Measurements from ENCODE around the gene PDE6A.
"Not testable (repeated sequence)": the region's sequence is repeated elsewhere in the genome, so short reads cannot be mapped to it uniquely, and the experiment has no call there.

PDE6A gene

DNA sequence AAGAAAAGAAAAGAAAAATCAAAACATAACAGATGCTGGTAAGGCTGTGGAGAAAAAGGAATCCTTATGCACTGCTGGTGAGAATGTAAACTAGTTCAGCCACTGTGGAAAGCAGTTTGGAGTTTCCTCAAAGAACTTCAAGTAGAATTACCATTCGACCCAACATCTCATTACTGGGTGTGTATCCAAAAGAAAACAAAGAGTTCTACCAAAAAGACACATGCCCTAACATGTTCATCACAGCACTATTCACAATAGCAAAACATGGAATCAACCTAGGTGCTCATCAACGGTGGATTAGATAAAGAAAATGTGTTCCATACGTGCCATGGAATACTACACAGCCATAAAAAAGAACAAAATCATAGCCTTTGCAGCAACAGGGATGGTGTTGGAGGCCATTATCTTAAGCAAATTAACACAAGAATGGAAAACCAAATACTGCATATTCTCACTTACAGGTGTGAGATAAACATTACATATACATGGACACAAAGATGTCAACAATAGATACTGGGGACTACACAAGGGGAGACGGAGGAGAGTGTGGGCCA, 63.4 kb downstream of the PDE6A start:
- no peak overlapping the region for H3K27ac Mint-ChIP-seq
- H3K9me3 Mint-ChIP-seq (ENCODE audit: low read depth): no peaks in the 10 kb centered on the region
- no peaks in the 10 kb centered on the region for H3K4me1 Mint-ChIP-seq (ENCODE audit: low read depth)
- no peaks in the 10 kb centered on the region for H3K36me3 Mint-ChIP-seq
- no peak overlapping the region for H3K4me3 Mint-ChIP-seq
- no peaks in the 10 kb centered on the region for H3K27me3 Mint-ChIP-seq

DNA sequence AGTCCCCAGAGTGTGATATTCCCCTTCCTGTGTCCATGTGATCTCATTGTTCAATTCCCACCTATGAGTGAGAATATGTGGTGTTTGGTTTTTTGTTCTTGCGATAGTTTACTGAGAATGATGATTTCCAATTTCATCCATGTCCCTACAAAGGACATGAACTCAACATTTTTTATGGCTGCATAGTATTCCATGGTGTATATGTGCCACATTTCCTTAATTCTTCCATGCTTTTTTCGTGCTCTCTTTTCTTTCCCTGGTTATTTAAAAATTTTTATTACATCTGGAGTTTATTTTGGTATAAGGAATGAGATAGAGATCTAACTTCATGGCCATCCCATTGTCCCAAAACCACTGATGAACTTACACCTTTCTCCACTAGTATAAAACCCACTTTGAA, 65.0 kb downstream of the PDE6A start:
- not testable (repeated sequence) for H3K27ac Mint-ChIP-seq; H3K4me1 Mint-ChIP-seq (ENCODE audit: low read depth); H3K36me3 Mint-ChIP-seq; H3K27me3 Mint-ChIP-seq; H3K4me3 Mint-ChIP-seq; H3K9me3 Mint-ChIP-seq (ENCODE audit: low read depth)

DNA sequence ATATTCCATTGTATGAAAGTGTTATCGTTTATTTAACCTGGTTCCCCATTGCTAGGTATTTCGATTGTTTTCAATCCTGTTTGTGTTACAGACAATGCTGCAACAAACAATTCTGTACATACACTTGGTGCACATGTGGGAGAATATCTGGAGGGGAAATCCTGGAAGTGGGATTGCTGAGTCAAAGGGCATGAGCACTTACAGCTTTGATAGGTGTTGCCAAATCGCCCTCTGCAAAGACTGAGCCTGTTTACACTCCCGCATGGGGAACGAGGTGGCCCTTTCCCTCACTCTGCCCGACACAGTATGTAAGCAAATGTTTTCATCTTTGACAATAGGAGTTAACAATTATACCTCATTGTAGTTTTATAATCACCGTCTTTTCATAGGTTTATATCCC, 66.2 kb downstream of the PDE6A start:
- H3K4me1 Mint-ChIP-seq (ENCODE audit: low read depth): no peaks in the 10 kb centered on the region
- no peak overlapping the region for H3K27ac Mint-ChIP-seq
- no peaks in the 10 kb centered on the region for H3K27me3 Mint-ChIP-seq
- H3K4me3 Mint-ChIP-seq: no peak overlapping the region
- H3K36me3 Mint-ChIP-seq: no peaks in the 10 kb centered on the region
- H3K9me3 Mint-ChIP-seq (ENCODE audit: low read depth): no peaks in the 10 kb centered on the region

DNA sequence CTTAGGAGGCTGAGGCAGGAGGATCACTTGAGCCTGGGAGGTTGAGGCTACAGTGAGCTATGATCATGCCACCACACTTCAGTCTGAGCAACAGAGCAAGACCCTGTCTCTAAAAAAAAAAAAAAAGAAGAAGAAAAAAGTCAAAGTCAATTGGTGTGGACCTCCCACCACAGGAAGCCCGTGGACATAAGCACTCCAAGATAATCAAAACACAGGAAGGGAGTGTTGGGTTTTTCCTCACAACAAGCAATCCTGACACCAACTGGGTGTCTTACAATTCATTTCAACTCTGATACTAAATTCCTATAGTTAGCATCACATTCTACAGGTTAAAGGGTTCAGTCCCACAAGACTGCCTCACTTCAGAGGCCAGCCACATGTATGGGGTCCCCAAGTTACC, 70.7 kb downstream of the PDE6A start:
- no peaks in the 10 kb centered on the region for H3K36me3 Mint-ChIP-seq
- H3K9me3 Mint-ChIP-seq (ENCODE audit: low read depth): no peaks in the 10 kb centered on the region
- H3K4me3 Mint-ChIP-seq: no peak overlapping the region
- H3K27ac Mint-ChIP-seq: no peak overlapping the region
- H3K4me1 Mint-ChIP-seq (ENCODE audit: low read depth): no peaks in the 10 kb centered on the region
- no peaks in the 10 kb centered on the region for H3K27me3 Mint-ChIP-seq

DNA sequence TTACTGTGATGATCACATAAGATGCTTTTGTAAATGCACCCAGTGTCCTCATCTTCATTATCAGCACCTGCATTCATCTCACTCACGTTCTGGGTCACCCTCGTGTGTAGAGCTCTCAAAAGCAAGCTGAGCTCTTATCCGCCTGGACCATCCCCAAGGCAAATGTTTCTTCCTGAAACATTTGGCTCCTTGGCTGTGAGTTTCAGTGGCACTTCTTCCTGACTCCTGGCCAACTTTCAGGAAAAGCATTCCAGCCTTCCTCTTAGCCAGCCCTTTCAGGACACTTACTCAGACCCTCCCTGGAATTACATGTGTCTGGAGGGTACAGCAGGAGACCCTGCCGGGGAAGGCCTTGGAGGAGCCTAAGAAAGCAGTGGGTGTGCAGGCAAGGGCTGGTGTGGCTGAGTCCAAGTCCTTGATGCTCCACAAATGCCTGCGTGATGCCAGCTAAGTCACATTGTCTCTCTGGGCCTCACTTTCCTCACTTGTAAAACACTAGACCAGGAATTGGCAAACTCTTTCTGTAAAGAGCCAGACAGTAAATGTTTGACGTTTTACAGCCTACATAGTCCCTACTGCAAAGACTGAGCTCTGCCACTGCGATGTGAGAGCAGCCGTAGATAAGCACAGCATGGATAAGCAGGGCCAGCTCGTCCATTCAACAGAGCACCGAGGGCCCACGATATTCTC, 72.1 kb downstream of the PDE6A start:
- no peaks in the 10 kb centered on the region for H3K9me3 Mint-ChIP-seq (ENCODE audit: low read depth)
- no peaks in the 10 kb centered on the region for H3K27me3 Mint-ChIP-seq
- H3K4me1 Mint-ChIP-seq (ENCODE audit: low read depth): no peaks in the 10 kb centered on the region
- H3K27ac Mint-ChIP-seq: no peak overlapping the region
- no peak overlapping the region for H3K4me3 Mint-ChIP-seq
- no peaks in the 10 kb centered on the region for H3K36me3 Mint-ChIP-seq

DNA sequence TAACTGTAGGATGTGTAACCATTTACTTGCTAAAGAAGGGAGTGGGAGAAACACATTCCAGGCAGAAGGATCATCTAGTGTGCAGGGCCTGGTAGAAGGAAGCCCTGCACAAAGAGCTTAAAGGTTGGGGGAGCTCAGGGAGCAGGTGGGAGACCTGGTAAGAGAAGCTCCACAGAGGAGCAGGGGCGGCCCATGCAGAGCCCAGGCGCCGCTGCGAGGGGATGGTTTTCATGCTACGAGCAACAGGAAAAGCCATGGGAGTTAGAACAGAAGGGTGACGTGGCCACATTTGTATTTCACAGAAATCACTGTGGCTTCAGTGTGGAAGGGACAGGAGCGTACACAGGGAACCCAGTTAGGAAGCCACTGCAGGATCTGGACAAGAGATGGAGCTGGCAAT, 73.1 kb downstream of the PDE6A start:
- Mint-ChIP-seq H3K9me3 (ENCODE audit: low read depth) (no peaks in the 10 kb centered on the region), H3K27ac (no peak overlapping the region)

DNA sequence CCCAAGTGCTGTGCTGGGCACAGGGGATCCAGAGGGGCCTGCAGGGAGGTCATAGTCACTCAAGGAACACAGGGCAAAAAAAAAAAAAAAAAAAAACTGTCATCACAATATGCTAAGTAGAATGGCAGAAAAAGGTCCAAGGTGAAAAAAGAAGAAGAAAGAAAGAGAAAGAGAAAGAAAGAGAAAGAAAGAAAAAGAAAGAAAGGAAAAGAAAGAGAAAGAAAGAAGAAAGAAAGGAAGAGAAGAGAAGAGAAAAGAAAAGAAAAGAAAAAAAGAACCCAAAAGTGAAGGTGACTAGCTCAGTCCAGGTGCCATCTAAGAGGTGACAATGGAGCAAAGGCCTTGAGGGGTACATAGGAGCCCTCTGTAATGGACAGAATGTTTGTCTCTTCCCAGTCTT, 73.9 kb downstream of the PDE6A start:
- no peaks in the 10 kb centered on the region for H3K4me1 Mint-ChIP-seq (ENCODE audit: low read depth)
- no peaks in the 10 kb centered on the region for H3K36me3 Mint-ChIP-seq
- H3K27ac Mint-ChIP-seq: no peak overlapping the region
- H3K9me3 Mint-ChIP-seq (ENCODE audit: low read depth): no peaks in the 10 kb centered on the region
- H3K4me3 Mint-ChIP-seq: no peak overlapping the region
- H3K27me3 Mint-ChIP-seq: no peaks in the 10 kb centered on the region

More for the DNA sequence above, 73.1 kb downstream of the PDE6A start:
- no peaks in the 10 kb centered on the region for H3K36me3 Mint-ChIP-seq
- no peaks in the 10 kb centered on the region for H3K4me1 Mint-ChIP-seq (ENCODE audit: low read depth)
- no peaks in the 10 kb centered on the region for H3K27me3 Mint-ChIP-seq
- no peak overlapping the region for H3K4me3 Mint-ChIP-seq

DNA sequence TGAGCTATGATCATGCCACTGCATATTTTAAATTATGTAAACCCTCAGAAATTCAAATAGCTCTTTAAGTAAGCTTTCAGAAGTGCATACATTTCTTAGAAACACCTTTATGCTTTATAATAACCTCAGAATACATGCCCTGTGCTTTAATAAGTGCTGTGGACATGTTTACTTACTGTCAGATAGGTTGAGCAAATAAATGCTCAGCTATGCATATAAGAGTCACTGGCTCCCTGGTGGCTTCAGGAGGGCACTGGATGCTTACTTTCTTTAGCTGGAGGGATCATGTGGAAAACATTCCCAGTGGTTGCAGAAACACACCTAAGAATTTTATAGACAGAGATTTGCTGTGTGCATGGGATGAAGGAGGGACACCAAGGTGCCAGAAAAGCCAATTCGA, 74.4 kb downstream of the PDE6A start:
- Mint-ChIP-seq H3K27me3 (no peaks in the 10 kb centered on the region), H3K27ac (no peak overlapping the region), H3K4me3 (no peak overlapping the region), H3K9me3 (ENCODE audit: low read depth) (no peaks in the 10 kb centered on the region), H3K36me3 (no peaks in the 10 kb centered on the region), H3K4me1 (ENCODE audit: low read depth) (no peaks in the 10 kb centered on the region)

DNA sequence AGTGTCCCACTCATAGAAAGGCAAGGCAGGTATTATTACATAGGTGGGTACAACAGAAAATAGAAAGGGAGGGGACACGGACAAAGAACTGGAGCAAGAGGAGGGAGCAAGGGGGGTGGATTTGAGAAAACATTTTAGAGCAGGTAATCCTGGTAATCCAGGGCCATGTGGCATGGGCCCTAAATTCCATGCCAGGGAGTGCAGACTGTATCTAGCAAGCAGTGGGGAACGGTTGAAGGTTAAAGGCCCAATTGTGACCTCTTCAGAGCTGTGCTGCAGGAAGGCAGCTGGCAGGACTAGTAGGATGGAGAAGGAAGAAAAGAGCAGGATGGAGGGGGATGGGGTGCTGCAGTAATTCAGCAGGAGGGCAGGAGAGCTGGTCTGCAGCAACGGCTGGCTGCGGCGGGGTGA, 75.2 kb downstream of the PDE6A start:
- Mint-ChIP-seq H3K9me3 (ENCODE audit: low read depth) (no peaks in the 10 kb centered on the region), H3K4me3 (no peak overlapping the region), H3K27me3 (no peaks in the 10 kb centered on the region), H3K4me1 (ENCODE audit: low read depth) (no peaks in the 10 kb centered on the region), H3K27ac (no peak overlapping the region), H3K36me3 (no peaks in the 10 kb centered on the region)

DNA sequence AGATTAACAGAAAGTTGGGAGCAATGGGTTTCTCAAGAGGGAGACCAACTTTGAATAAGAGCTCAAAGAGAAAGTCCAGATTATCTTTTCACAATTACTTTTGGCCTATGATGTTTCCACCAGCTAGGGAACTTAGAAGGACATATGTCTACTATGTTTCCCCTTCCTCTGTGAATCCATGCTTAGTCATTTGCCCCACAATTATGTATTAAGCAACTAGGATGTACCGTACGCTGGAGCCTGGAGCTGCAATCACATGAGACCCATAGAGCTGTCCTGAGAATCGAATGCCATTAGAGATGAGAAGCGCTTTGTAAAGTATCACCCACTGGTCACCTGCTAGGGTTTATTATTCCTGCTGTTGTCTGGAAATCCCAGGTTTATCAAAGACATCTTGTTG, 78.8 kb downstream of the PDE6A start:
- no peaks in the 10 kb centered on the region for H3K27me3 Mint-ChIP-seq
- peaks cover 9% of the 10 kb centered on the region for H3K4me1 Mint-ChIP-seq (ENCODE audit: low read depth)
- no peaks in the 10 kb centered on the region for H3K9me3 Mint-ChIP-seq (ENCODE audit: low read depth)
- no peak overlapping the region for H3K4me3 Mint-ChIP-seq
- no peaks in the 10 kb centered on the region for H3K36me3 Mint-ChIP-seq
- no peak overlapping the region for H3K27ac Mint-ChIP-seq

DNA sequence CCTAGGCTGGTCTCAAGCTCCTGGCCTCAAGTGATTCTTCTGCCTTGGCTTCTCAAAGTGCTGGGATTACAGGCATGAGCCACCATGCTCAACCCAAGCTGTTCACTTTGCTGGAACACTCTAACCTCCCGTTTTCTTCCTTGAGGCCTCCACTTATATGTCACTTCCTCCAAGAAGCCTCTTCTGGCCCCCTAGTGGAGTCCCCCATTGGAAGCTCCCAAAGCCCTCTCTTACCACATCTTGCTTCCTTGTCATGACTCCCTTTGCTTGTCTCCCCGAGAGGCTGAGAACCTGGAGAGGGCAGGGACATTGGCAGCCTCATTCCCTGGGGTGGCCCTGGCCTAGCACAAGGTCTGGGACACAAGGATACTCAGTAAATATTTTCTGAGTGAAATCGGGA, 80.8 kb downstream of the PDE6A start:
- H3K9me3 Mint-ChIP-seq (ENCODE audit: low read depth): no peaks in the 10 kb centered on the region
- H3K4me1 Mint-ChIP-seq (ENCODE audit: low read depth): peaks cover 15% of the 10 kb centered on the region
- H3K27me3 Mint-ChIP-seq: no peaks in the 10 kb centered on the region
- H3K27ac Mint-ChIP-seq: no peak overlapping the region
- H3K4me3 Mint-ChIP-seq: no peak overlapping the region
- no peaks in the 10 kb centered on the region for H3K36me3 Mint-ChIP-seq

DNA sequence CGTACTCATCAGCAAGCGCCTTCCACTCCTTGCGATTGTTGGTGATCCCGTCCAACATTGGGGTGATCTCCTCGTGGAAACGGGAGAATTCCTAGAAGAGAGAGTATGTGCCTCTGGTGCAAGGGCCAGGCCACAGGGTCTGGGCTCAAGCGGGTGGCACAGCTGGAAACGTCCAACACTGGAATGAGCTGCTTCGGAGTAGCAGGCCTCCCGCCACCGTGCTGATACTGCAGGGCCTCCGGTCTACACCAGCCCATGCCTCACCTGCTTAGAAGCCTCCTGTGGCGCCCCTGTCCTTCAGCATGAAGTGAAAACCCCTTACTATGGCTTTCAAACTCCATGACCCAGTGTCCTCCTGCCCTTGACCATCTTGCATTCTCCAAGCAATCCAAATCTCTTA, 81.4 kb downstream of the PDE6A start:
- Mint-ChIP-seq H3K36me3 (no peaks in the 10 kb centered on the region), H3K4me1 (ENCODE audit: low read depth) (peaks cover 15% of the 10 kb centered on the region), H3K9me3 (ENCODE audit: low read depth) (no peaks in the 10 kb centered on the region), H3K4me3 (no peak overlapping the region), H3K27me3 (no peaks in the 10 kb centered on the region), H3K27ac (no peak overlapping the region)

DNA sequence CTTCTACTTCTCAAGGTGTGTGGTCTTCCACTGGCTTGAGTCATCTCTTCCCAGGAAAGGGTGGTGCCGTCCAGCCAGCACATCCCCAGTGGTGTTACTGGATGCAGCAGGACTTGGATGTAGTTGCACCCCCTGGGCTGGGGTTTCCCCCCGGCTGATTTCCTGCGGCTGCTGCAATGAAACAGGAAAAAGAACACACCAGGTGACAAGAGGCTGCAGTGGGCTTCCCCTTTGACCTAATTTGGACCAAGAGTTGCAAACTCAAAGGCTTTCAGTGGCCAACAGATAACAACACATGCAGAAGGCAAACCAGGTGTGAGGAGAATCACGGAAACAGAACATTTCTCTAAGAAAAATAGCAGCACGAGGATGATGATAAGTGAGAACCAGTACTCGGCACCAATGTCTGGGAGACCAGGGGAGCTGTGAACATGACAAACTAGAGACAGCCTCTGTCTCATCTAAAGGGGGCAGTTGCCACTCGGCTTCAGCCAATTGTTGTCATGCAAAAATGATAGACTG, 83.7 kb downstream of the PDE6A start:
- peak overlapping the region; percentile 10 for H3K4me3 Mint-ChIP-seq
- no peaks in the 10 kb centered on the region for H3K36me3 Mint-ChIP-seq
- H3K27ac Mint-ChIP-seq: peak overlapping the region; percentile 41

DNA sequence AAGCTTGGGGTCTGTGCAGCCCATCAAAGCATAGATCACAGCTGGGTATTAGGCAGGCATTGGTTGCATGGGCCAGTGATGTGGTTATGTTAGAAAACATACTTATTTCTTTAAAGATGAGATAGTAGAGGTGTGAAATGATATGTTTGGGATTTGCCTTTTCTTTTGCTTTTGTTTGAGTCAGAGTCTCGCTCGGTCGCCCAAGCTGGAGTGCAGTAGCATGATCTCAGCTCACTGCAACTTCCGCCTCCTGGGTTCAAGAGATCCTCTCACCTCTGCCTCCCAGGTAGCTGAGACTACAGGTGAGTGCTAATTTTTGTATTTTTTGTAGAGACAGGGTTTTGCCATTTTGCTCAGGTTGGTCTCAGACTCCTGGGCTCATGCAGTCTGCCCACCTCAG, 84.8 kb downstream of the PDE6A start:
- Mint-ChIP-seq H3K27ac (no peak overlapping the region), H3K36me3 (no peaks in the 10 kb centered on the region), H3K9me3 (ENCODE audit: low read depth) (no peaks in the 10 kb centered on the region), H3K4me3 (no peak overlapping the region), H3K4me1 (ENCODE audit: low read depth) (peaks cover 15% of the 10 kb centered on the region), H3K27me3 (no peaks in the 10 kb centered on the region)

More for the DNA sequence above, 83.7 kb downstream of the PDE6A start:
- no peaks in the 10 kb centered on the region for H3K9me3 Mint-ChIP-seq (ENCODE audit: low read depth)
- H3K27me3 Mint-ChIP-seq: no peaks in the 10 kb centered on the region
- peaks cover 15% of the 10 kb centered on the region for H3K4me1 Mint-ChIP-seq (ENCODE audit: low read depth)

DNA sequence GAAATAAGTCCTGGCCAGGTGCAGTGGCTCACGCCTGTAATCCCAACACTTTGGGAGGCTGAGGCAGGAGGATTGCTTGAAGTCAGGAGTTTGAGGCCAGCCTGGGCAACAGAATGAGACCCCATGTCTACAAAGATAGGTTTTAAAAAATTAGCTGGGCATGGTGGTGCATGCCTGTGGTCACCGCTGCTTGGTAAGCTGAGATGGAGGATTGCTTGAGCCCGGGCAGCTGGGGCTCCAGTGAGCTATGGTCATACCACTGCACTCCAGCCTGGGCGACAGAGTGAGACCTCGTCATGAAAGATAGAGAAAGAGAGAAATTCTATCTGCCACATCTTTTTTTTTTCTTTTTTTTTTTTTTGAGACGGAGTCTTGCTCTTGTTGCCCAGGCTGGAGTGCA, 86.1 kb downstream of the PDE6A start:
- H3K4me3 Mint-ChIP-seq: not testable (repeated sequence)

DNA sequence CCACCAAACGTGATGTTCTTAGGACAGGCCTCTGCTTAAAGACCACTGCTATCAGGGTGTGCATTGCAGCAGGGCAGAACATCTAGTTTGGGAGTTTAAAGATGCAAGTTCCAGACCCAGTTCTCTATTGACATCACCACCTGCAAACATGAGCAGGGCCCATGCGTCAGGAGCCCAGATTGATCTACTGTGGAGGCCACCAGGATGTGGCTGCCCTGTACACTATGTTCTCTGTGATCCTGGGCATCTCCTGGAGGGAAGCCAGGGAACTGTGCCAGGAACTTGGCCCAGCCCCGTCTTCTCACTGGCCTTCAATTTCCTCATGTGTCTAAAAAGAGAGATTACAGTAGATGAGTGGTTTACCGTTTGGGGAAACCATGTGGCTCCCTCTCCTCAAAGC, 87.1 kb downstream of the PDE6A start:
- no peak overlapping the region for H3K4me3 Mint-ChIP-seq
- peaks cover 15% of the 10 kb centered on the region for H3K4me1 Mint-ChIP-seq (ENCODE audit: low read depth)
- H3K9me3 Mint-ChIP-seq (ENCODE audit: low read depth): no peaks in the 10 kb centered on the region
- H3K27ac Mint-ChIP-seq: no peak overlapping the region
- H3K27me3 Mint-ChIP-seq: no peaks in the 10 kb centered on the region
- no peaks in the 10 kb centered on the region for H3K36me3 Mint-ChIP-seq

More for the DNA sequence above, 86.1 kb downstream of the PDE6A start:
- not testable (repeated sequence) for H3K9me3 Mint-ChIP-seq (ENCODE audit: low read depth); H3K27ac Mint-ChIP-seq; H3K36me3 Mint-ChIP-seq; H3K27me3 Mint-ChIP-seq
- H3K4me1 Mint-ChIP-seq (ENCODE audit: low read depth): peaks cover 15% of the 10 kb centered on the region

Measured in activated naive CD8-positive, alpha-beta T cell (primary cell).